ENCODE data around the gene ATG2A.

Gene ATG2A

DNA sequence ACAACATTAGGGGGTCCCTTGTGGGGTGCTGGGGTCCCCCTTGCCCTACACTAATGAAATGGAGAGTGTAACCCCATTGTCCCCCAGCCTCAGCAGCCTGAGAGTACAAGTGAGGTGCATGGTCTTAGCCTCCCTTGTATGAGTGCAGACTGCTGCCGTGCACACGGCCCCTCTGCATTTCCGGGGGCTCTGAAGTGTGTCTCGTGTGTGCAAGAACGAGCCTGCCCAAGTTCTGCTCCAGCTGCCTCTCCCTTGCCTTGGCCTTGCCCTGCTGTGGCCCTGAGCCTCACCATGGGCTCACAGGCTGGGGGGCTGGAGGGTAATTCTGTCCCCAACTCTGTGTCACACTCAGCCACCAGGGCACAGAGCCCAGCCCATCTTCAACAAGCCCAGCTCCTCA lies 33.4 kb downstream of the ATG2A start:
- no peak for DNase-seq

DNA sequence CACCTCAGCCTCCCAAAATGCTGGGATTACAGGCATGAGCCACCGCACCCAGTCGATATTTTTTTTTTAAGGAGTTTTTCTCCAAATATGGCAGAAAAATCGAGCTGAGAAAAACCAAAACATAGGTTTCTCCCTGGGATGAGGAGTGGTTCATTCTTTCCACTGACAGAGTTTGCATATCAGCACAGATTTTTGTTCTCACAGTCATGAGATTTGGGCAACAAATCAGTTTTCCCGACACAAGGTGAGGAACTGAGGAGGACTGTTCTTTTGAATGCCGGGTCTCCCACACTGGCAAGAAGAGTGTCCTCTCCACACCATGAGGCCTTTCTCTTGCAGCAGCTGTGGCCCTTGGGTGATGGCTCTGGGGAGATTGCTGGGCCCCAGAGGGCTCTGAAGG lies 34.8 kb downstream of the ATG2A start:
- DNase-seq = no peak

GRCh38 chr11:64881476-64881875 lies 35.5 kb downstream of the ATG2A start:
- DNase-seq = no peak

GRCh38 chr11:64880240-64881001 lies 36.6 kb downstream of the ATG2A start:
- peak; percentile 65 for DNase-seq

DNA sequence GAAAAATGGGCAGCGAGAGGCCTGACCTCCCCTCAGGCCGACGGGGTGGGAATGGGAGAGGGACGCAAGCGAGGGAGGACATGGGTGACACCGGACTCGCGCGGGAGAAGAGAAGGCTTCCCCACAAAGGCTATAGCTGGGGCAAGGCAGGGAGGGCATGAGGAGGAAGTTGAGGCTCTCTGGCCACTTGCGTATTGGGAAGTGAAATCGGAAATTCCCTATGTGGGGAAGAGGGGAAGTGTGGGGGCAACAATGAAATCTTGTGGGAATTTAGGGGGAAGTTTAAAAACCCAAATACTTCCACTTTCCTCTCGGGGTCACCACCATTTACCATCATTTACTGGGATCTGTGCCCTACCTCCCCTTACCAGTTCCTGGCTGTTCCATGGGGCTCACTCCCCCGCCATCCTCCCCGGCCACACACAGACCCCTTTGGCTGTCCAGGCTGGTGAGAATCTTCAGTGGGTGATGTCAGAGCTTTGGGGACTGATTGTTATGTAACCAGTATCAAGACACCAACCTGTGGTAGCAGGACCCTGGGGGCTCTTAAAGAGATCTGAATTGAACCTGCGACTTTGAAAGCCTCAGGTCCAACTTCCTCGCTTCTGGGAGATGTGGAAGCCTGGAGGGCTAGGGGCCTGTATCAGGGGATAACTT lies 37.6 kb downstream of the ATG2A start:
- peak; percentile 39 for DNase-seq

DNA sequence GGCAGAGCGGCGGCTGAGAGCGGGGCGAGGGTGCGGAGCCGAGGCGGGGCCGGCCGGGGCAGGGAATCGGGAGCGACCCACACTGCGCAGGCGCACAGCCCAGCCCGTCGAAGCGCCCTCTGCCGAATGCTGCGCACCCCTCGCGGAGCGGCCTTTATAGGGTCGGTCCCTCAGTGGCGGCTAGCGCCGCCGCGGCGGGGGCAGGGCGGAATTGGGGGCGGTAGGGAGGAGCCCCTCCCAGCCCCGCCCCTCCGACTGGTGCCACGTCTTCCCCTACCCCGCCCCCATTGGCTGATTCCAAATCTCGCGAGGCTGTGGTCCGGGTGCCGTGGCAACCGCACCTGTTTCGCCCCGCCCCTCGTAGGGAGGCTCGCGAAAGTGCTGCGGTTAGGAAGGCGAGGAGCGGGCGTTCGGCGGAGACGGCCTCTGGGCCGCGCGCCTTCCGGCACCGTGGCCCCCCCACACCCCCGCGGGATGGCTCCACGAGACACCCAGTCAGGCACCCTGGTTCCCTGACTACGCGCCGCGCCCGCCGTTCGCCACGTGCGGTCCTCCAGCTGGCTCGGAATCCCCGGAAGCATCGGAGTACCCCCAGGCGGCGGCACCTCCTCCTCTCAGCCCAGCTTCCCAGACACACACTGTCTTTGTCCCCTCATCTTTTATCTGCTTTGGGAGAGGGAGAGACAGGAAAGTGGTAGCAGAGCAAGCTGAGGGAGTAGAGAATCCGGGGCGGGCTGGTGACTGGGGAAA lies 38.3 kb downstream of the ATG2A start, which contains the start of gene EHD1:
EHD1 (minus strand) TSS at position 128 of the 750 bp plus-strand sequence. CDS start 157 bp downstream, outside the sequence.
- DNase-seq = peak; percentile 100

DNA sequence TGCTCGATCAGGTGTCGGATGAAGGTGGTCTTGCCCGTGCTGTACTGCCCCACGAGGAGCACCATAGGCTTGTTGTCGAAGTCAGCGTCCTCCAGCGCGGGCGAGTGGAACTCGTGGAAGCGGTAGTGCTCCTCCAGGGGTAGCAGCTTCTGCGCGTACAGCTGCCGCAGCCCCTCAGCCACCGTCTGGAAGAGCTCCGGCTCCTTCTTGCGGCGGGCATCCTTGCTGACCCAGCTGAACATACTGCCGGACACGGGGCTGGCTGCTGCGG lies 38.9 kb downstream of the ATG2A start:
- DNase-seq = no peak

GRCh38 chr11:64877390-64878222 lies 39.4 kb downstream of the ATG2A start:
- peak; percentile 19 for DNase-seq

- no peak for DNase-seq
Observed at GRCh38 chr11:64876835-64877341, 40.1 kb downstream of the ATG2A start.

DNA sequence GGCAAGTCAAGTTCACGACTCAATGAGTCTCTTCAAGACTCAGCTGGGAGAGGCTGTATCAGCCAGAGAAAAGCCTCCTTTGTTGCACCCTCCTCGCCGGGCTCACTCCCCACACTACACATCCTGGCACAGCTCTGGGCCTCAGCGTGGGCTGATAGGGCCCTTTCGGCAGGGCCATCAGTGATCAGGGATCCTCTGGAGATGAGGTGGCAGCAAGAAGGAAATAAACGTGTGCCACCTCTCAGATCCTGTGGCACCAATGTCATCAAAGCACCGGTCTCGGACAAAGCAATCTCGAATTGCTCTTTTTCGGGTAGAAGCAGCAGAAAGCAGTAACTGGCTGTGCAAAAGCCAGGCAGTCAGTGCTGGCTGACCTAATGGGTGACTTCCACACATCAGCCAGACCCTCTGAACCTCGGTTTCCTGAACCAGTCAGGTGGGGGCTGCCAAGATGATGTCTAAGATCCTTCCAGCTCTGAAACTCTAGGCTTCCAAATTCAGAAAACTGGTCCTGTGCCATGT lies 40.7 kb downstream of the ATG2A start:
- DNase-seq = peak; percentile 23

DNA sequence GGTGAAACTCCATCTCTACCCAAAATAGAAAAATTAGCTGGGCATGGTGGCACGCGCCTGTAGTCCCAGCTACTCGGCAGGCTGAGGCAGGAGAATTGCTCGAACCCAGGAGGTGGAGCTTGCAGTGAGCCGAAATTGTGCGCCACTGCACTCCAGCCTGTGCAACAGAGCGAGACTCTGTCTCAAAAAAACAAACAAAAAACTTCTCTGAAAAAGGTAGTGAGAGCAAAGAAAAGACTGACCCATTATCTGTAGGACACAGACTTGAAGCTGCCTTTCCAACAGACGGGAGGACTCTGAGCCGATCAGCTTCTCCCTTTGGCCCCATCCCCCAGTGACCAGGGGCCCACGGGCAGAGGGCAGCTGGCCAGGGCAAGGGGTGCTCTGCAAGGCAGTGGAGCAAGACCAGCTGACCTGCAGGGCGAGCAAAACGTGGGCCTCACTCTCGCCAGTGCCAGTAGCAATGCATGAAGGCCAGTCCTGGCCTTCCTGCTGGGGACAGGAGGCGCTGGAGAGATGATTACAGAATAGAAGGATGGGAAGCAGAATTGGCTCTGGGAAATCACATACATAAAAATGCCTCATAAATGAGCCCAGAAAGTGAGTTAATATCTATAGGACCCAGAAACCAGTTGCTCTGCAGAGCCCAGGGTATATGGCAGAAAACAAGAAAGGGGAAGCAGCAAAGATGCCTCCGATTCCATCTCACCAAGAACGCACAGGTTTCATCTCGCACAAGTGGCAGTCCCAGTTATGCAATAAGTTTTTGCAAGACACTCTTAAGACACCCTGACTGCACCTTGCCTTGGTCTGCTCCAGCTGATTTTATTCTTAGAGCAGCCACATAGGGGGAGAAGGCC lies 41.4 kb downstream of the ATG2A start:
- DNase-seq = no peak

DNA sequence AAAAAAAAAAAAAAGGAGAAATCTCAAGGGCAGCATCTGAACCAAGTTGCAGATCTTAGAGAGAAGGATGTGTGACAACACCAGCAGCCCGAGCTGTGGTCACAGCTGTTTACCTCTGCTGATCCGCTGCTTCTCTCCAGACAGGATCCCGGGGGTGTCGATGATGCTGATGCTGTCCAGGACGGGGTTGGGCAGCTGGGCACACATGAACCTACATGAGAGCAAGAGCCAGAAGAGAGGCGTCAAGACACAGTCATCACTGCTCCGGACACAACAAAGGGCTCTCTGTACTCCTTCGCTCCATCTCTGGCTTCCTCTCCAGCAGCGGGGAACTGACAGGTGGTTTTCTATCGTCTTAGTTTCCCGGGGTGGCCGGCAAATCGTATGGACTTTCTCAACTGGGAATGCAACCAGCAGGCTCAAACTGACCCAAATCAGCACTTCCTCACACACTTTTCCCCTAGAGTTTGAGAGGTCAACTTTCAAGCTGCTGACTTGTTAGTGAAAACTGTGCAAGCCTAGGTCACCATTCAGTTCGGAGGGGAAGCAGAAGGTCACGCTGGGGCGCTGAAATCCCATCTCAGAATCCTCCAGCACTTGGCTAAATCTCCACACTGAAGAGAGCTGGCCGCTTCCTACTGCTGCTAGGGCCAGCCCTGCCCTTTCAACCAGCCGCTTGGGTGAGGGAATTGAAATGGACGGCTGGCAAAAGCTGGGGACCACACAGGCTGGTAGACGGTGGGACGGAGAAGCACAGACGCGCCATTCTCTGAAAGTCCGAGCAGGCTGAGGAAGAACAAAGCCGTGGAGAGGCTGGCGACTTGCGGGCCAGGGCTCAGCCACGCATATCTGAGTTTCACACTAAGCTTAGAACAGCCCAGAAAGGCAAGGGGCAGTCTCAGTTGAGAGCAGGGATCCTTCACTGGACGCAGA lies 42.4 kb downstream of the ATG2A start:
- DNase-seq = peak; percentile 63

GRCh38 chr11:64872790-64873488 lies 44.1 kb downstream of the ATG2A start:
- peak; percentile 44 for DNase-seq

- peak; percentile 25 for DNase-seq
Observed at GRCh38 chr11:64871492-64871891, 45.5 kb downstream of the ATG2A start.

GRCh38 chr11:64870893-64871466 lies 46.0 kb downstream of the ATG2A start:
- DNase-seq = no peak

DNA sequence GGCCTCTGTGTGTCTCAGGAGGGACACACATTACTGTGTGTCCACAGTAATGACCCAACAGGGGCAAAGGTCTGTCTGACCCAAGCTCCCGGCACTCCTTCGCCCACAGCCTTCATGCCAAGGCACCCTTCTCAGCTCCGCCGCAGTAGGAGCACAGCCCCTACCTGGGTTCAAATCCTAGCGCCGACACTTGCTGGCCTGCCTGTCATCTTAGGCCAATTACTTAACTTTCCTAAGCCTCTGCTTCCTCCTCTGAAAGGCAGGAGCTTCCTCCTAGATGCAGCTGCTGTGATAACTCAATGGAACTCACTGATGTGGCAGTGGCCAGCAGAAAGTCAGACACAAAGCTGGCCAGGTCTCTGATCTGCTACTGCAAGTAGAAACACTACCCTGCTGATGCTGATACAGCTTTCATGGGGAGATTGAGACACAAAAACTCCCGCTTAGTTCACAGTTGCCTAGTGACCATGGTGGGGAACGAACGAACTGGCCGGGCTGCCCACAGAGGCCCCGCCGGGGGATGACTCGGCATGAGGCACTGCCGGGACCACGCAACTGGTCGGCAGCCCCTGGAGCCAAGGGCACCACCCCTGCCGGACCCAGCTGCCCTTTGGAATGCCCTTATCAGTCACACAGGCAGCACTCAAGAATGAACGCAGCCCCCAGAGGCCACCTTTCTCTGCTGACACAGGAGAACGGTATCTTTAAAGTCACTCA lies 46.7 kb downstream of the ATG2A start:
- DNase-seq = no peak

- DNase-seq = peak; percentile 36
Observed at GRCh38 chr11:64869571-64870175, 47.3 kb downstream of the ATG2A start.

GRCh38 chr11:64868904-64869570 lies 48.0 kb downstream of the ATG2A start:
- peak; percentile 52 for DNase-seq

Measured in CD4-positive, alpha-beta T cell treated with Interleukin-21 for 1 hour (primary cell).